ENCODE data around the gene IPO11.
"Not testable (repeated sequence)": the region's sequence is repeated elsewhere in the genome, so short reads cannot be mapped to it uniquely, and the experiment has no call there.

Gene IPO11

GRCh38 chr5:62450259-62450658, 37.7 kb downstream of the IPO11 start:
- no peak for DNase-seq

- no peak for DNase-seq
Measured at GRCh38 chr5:62457071-62457470, 44.5 kb downstream of the IPO11 start.

GRCh38 chr5:62460578-62460983, 48.0 kb downstream of the IPO11 start:
- DNase-seq = no peak

GRCh38 chr5:62461561-62461960, 49.0 kb downstream of the IPO11 start:
- no peak for DNase-seq

GRCh38 chr5:62465985-62466925, 53.7 kb downstream of the IPO11 start:
- DNase-seq = no peak

- DNase-seq = no peak
Measured at GRCh38 chr5:62473209-62473608, 60.6 kb downstream of the IPO11 start.

GRCh38 chr5:62475072-62475471, 62.5 kb downstream of the IPO11 start:
- no peak for DNase-seq

- no peak for DNase-seq
Measured at GRCh38 chr5:62477801-62478200, 65.2 kb downstream of the IPO11 start.

- DNase-seq = no peak
Measured at GRCh38 chr5:62483556-62483955, 71.0 kb downstream of the IPO11 start.

GRCh38 chr5:62486672-62487071, 74.1 kb downstream of the IPO11 start:
- no peak for DNase-seq

GRCh38 chr5:62488531-62488930, 76.0 kb downstream of the IPO11 start:
- no peak for DNase-seq

GRCh38 chr5:62489471-62489870, 76.9 kb downstream of the IPO11 start:
- no peak for DNase-seq

- no peak for DNase-seq
Measured at GRCh38 chr5:62494772-62495171, 82.2 kb downstream of the IPO11 start.

- DNase-seq = no peak
Measured at GRCh38 chr5:62496876-62497275, 84.3 kb downstream of the IPO11 start.

GRCh38 chr5:62498961-62499360, 86.4 kb downstream of the IPO11 start:
- DNase-seq = no peak

- DNase-seq = no peak
Measured at GRCh38 chr5:62499756-62500155, 87.2 kb downstream of the IPO11 start.

- no peak for DNase-seq
Measured at GRCh38 chr5:62502456-62503101, 90.0 kb downstream of the IPO11 start.

GRCh38 chr5:62504129-62504528, 91.6 kb downstream of the IPO11 start:
- DNase-seq = no peak

GRCh38 chr5:62506659-62507460, 94.3 kb downstream of the IPO11 start:
- DNase-seq = no peak

- not testable (repeated sequence) for DNase-seq
Measured at GRCh38 chr5:62508760-62509159, 96.2 kb downstream of the IPO11 start.

GRCh38 chr5:62509806-62510205, 97.2 kb downstream of the IPO11 start:
- DNase-seq = no peak

GRCh38 chr5:62513085-62513484, 100.5 kb downstream of the IPO11 start:
- DNase-seq = not testable (repeated sequence)

GRCh38 chr5:62514510-62515119, 102.1 kb downstream of the IPO11 start:
- DNase-seq = no peak
